Inflammatory macrophage (primary cell): ENCODE measurements around the gene SHROOM3.
"Not testable (repeated sequence)": the region's sequence is repeated elsewhere in the genome, so short reads cannot be mapped to it uniquely, and the experiment has no call there.

Source experiments
- DNase-seq, 2 donors: peaks; one replicate each; pipeline ENCODE4 v3.0.0-alpha.2; 2020 to 2022

The SHROOM3 gene

GRCh38 chr4:76699751-76700310, 264.8 kb downstream of the SHROOM3 start:
- DNase-seq = no peak

- DNase-seq = no peak
Observed at GRCh38 chr4:76702440-76703122, 267.6 kb downstream of the SHROOM3 start.

GRCh38 chr4:76703123-76703490, 268.1 kb downstream of the SHROOM3 start:
- no peak for DNase-seq

- DNase-seq = no peak
Observed at GRCh38 chr4:76703676-76704075, 268.6 kb downstream of the SHROOM3 start.

- DNase-seq = peak; percentile 74 to 80
Observed at GRCh38 chr4:76704133-76704881, 269.3 kb downstream of the SHROOM3 start.

- peak; percentile 35 to 50 for DNase-seq
Observed at GRCh38 chr4:76705472-76705871, 270.4 kb downstream of the SHROOM3 start.

GRCh38 chr4:76706581-76706980, 271.6 kb downstream of the SHROOM3 start:
- no peak for DNase-seq

- DNase-seq = peak in 1 of 2 donors; percentile 21
Observed at GRCh38 chr4:76708971-76709771, 274.1 kb downstream of the SHROOM3 start.

GRCh38 chr4:76709772-76710090, 274.7 kb downstream of the SHROOM3 start:
- DNase-seq = peak; percentile 34 to 64

GRCh38 chr4:76712564-76712963, 277.5 kb downstream of the SHROOM3 start:
- no peak for DNase-seq

- DNase-seq = no peak
Observed at GRCh38 chr4:76714226-76714625, 279.2 kb downstream of the SHROOM3 start.

GRCh38 chr4:76716020-76716419, 281.0 kb downstream of the SHROOM3 start:
- no peak for DNase-seq

- peak in 1 of 2 donors; percentile 43 for DNase-seq
Observed at GRCh38 chr4:76716658-76717057, 281.6 kb downstream of the SHROOM3 start.

GRCh38 chr4:76717431-76717830, 282.4 kb downstream of the SHROOM3 start:
- DNase-seq = no peak

- no peak for DNase-seq
Observed at GRCh38 chr4:76718021-76718420, 283.0 kb downstream of the SHROOM3 start.

- DNase-seq = no peak
Observed at GRCh38 chr4:76718831-76719230, 283.8 kb downstream of the SHROOM3 start.

- no peak for DNase-seq
Observed at GRCh38 chr4:76720121-76720520, 285.1 kb downstream of the SHROOM3 start.

GRCh38 chr4:76722146-76722545, 287.1 kb downstream of the SHROOM3 start:
- DNase-seq = not testable (repeated sequence)

- no peak for DNase-seq
Observed at GRCh38 chr4:76722838-76723237, 287.8 kb downstream of the SHROOM3 start.

- DNase-seq = no peak
Observed at GRCh38 chr4:76723373-76723772, 288.3 kb downstream of the SHROOM3 start.

GRCh38 chr4:76723924-76724323, 288.9 kb downstream of the SHROOM3 start:
- peak; percentile 93 to 95 for DNase-seq

GRCh38 chr4:76725039-76725438, 290.0 kb downstream of the SHROOM3 start:
- DNase-seq = no peak

- no peak for DNase-seq
Observed at GRCh38 chr4:76726176-76726575, 291.1 kb downstream of the SHROOM3 start.
